Left renal pelvis (tissue), 4 donors: ENCODE measurements around the gene RABGAP1. TPM values are rescaled to one million over a fixed set of nuclear protein-coding genes. Genes with fewer than 3 reads are reported as not detected.

Experiments
- DNase-seq, 4 donors: peaks; one replicate each; pipeline ENCODE4 v3.0.0-alpha.2; 2013; ENCODE audit warnings: low read depth in 4 of 4, low spot score in 3 of 4
- polyA plus RNA-seq, 4 donors: library from polyadenylated mRNA; unstranded; fragments of 120-200 nt; gene quantifications; one replicate each; pipeline ENCODE4 v1.2.1, GENCODE V29; 2013; ENCODE audit not compliant: insufficient read length in 4 of 4

The RABGAP1 gene
- polyA plus RNA-seq, 4 donors: 50.2 to 67.8 (median 66.7) TPM

- DNase-seq: no peak
Observed at GRCh38 chr9:123003466-123003865, 62.6 kb downstream of the RABGAP1 start.

- no peak for DNase-seq
Observed at GRCh38 chr9:123005964-123006363, 65.1 kb downstream of the RABGAP1 start.

GRCh38 chr9:123007269-123007668, 66.4 kb downstream of the RABGAP1 start:
- no peak for DNase-seq

GRCh38 chr9:123008909-123009308, 68.1 kb downstream of the RABGAP1 start:
- no peak for DNase-seq

- DNase-seq: no peak
Observed at GRCh38 chr9:123011380-123011779, 70.6 kb downstream of the RABGAP1 start.

GRCh38 chr9:123011878-123012528, 71.2 kb downstream of the RABGAP1 start:
- DNase-seq: no peak

- DNase-seq: no peak
Observed at GRCh38 chr9:123016631-123017030, 75.8 kb downstream of the RABGAP1 start.

GRCh38 chr9:123020796-123021195, 80.0 kb downstream of the RABGAP1 start:
- DNase-seq: no peak

GRCh38 chr9:123026425-123026824, 85.6 kb downstream of the RABGAP1 start:
- no peak for DNase-seq

- DNase-seq: no peak
Observed at GRCh38 chr9:123027517-123027916, 86.7 kb downstream of the RABGAP1 start.

GRCh38 chr9:123028136-123028535, 87.3 kb downstream of the RABGAP1 start:
- DNase-seq: no peak

GRCh38 chr9:123028973-123029372, 88.2 kb downstream of the RABGAP1 start:
- DNase-seq: no peak

- DNase-seq: no peak
Observed at GRCh38 chr9:123031963-123032362, 91.1 kb downstream of the RABGAP1 start.

GRCh38 chr9:123033352-123033751, 92.5 kb downstream of the RABGAP1 start, which contains the start of gene GPR21:
TSS of gene GPR21 (plus strand) at chr9:123033667. CDS start at chr9:123034567, 900 bp downstream.
- DNase-seq: no peak

GRCh38 chr9:123033864-123034601, 93.2 kb downstream of the RABGAP1 start:
- no peak for DNase-seq

GRCh38 chr9:123034881-123035510, 94.2 kb downstream of the RABGAP1 start:
- no peak for DNase-seq

GRCh38 chr9:123035791-123036190, 95.0 kb downstream of the RABGAP1 start:
- DNase-seq: no peak

- no peak for DNase-seq
Observed at GRCh38 chr9:123036893-123037545, 96.2 kb downstream of the RABGAP1 start.

GRCh38 chr9:123039617-123040219, 98.9 kb downstream of the RABGAP1 start:
- no peak for DNase-seq

GRCh38 chr9:123040801-123041200, 100.0 kb downstream of the RABGAP1 start:
- DNase-seq: no peak

GRCh38 chr9:123041489-123041888, 100.7 kb downstream of the RABGAP1 start:
- no peak for DNase-seq
